ENCODE data around the gene FAM163A.

Gene FAM163A

GRCh38 chr1:179793281-179793680 is 50.2 kb downstream of the FAM163A start:
- in situ Hi-C loops (cut with MboI; ENCODE audit: low sequenced_read_pairs, unreplicated experiment), result no loop called here
- no peak for DNase-seq (ENCODE audit: low spot score)
- no peak for TF ChIP-seq CTCF (IDR thresholded peaks at IDR 0.05; ENCODE audit: borderline replicate concordance, control extremely low read depth, extremely low read depth, insufficient read depth, missing control alignments)

GRCh38 chr1:179794146-179794545 is 51.1 kb downstream of the FAM163A start:
- in situ Hi-C loops (cut with MboI; ENCODE audit: low sequenced_read_pairs, unreplicated experiment), result no loop called here
- DNase-seq (ENCODE audit: low spot score), result no peak
- no peak for TF ChIP-seq CTCF (IDR thresholded peaks at IDR 0.05; ENCODE audit: borderline replicate concordance, control extremely low read depth, extremely low read depth, insufficient read depth, missing control alignments)

GRCh38 chr1:179794669-179795068 is 51.6 kb downstream of the FAM163A start:
- in situ Hi-C loops (cut with MboI; ENCODE audit: low sequenced_read_pairs, unreplicated experiment), result no loop called here
- DNase-seq (ENCODE audit: low spot score), result no peak
- no peak for TF ChIP-seq CTCF (IDR thresholded peaks at IDR 0.05; ENCODE audit: borderline replicate concordance, control extremely low read depth, extremely low read depth, insufficient read depth, missing control alignments)

GRCh38 chr1:179798213-179798863 is 55.2 kb downstream of the FAM163A start:
- DNase-seq (ENCODE audit: low spot score), result no peak
- in situ Hi-C loops (cut with MboI; ENCODE audit: low sequenced_read_pairs, unreplicated experiment), result no loop called here
- TF ChIP-seq CTCF (IDR thresholded peaks at IDR 0.05; ENCODE audit: borderline replicate concordance, control extremely low read depth, extremely low read depth, insufficient read depth, missing control alignments), result no peak

- no peak for TF ChIP-seq CTCF (IDR thresholded peaks at IDR 0.05; ENCODE audit: borderline replicate concordance, control extremely low read depth, extremely low read depth, insufficient read depth, missing control alignments)
- no peak for DNase-seq (ENCODE audit: low spot score)
- in situ Hi-C loops (cut with MboI; ENCODE audit: low sequenced_read_pairs, unreplicated experiment), result no loop called here
Observed at GRCh38 chr1:179798864-179799516, 55.9 kb downstream of the FAM163A start.

- no peak for DNase-seq (ENCODE audit: low spot score)
- TF ChIP-seq CTCF (IDR thresholded peaks at IDR 0.05; ENCODE audit: borderline replicate concordance, control extremely low read depth, extremely low read depth, insufficient read depth, missing control alignments), result no peak
- in situ Hi-C loops (cut with MboI; ENCODE audit: low sequenced_read_pairs, unreplicated experiment), result loop anchor here (10.0 to 25.0 kb wide), 2 partner anchors 86 to 713 kb away; partner anchors contain the start of gene TOR3A
Observed at GRCh38 chr1:179800481-179800880, 57.4 kb downstream of the FAM163A start.

Measured in GM13976 (cell line).